HFFc6 (cell line): Measurements from ENCODE around the gene DCAF15. TPM values are rescaled to one million over a fixed set of nuclear protein-coding genes. Genes with fewer than 3 reads are reported as not detected.

ENCODE experiments used
- DNase-seq: peaks from one replicate; pipeline ENCODE4 v3.0.0-alpha.2; 2018
- H3K27ac Mint-ChIP-seq: 2 replicates; pipeline ENCODE4 v1.8.0; 2020; ENCODE audit warnings: mild to moderate bottlenecking, mixed read lengths
- H3K27me3 Mint-ChIP-seq: 2 replicates; pipeline ENCODE4 v1.8.0; 2021; ENCODE audit warnings: mild to moderate bottlenecking, moderate library complexity, mixed read lengths; ENCODE audit not compliant: insufficient read depth
- H3K36me3 Mint-ChIP-seq: 2 replicates; pipeline ENCODE4 v1.8.0; 2021; ENCODE audit warnings: low read depth, mixed read lengths
- H3K4me1 Mint-ChIP-seq: 2 replicates; pipeline ENCODE4 v1.8.0; 2020; ENCODE audit warnings: low read depth, mixed read lengths
- H3K4me3 Mint-ChIP-seq: 2 replicates; pipeline ENCODE4 v1.8.0; 2020; ENCODE audit warnings: mild to moderate bottlenecking, moderate library complexity, mixed read lengths
- H3K9me3 Mint-ChIP-seq: 2 replicates; pipeline ENCODE4 v1.8.0; 2020; ENCODE audit warnings: mild to moderate bottlenecking, mixed read lengths
- total RNA-seq, 6 experiments: library from RNA; stranded (reverse); fragmentation: NEBNext Ultra II Directional; extraction: Animal tissue kit (Norgen Biotek cat#: 25700); gene quantifications; 2 replicates in 1 of 6; 3 replicates in 5 of 6; pipeline ENCODE4 v1.2.3, GENCODE V29; 2021
- TF ChIP-seq, protein P1 (sequence below): fragments of 200-600 bp; sonication (generic); IDR thresholded peaks from 2 replicates; pipeline ENCODE4 v1.5.0; 2021; ENCODE audit warnings: antibody characterized with exemption, mild to moderate bottlenecking

The DCAF15 gene
- total RNA-seq, 6 experiments from 2014 or later = 19.9 to 29.0 (median 26.5) TPM

DNA sequence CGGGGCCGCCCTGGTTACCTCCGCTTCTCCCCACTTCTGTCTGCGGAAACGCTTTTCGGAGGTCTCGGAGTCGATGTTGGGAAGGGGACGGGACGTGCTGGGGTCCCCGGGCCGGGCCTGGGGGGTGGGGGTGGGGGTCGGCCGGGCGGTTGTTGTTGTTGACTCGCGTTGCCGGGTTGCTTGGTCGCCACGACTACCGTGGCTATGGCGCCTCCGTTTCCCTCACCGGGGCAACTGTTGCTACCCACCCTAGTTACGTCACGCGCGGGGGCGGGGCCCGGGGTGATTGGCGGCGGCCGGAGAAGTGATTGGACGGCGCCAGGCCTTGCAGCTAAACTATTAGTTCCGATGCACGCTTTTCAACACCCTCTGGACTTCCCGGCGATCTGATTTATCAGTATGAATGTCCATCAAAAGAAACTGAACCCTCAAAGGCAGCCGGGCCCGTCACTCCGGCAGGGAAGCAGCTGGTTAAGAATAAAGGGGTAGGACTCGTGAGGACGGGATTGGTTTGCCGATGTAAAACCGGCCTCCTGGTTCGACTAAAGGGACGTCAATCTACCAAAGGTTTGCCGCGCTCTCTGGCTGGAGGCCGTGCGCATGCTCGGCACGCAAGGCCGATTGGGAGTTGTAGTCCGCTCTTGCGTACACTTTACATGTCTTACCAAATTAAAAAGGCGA, 53.9 kb downstream of the DCAF15 start, which contains the start of gene RFX1:
Gene RFX1, minus strand, starts transcription at position 236 of the 681 bp plus-strand sequence. CDS start 12,477 bp downstream, outside the sequence.
- TF ChIP-seq, protein P1, sequence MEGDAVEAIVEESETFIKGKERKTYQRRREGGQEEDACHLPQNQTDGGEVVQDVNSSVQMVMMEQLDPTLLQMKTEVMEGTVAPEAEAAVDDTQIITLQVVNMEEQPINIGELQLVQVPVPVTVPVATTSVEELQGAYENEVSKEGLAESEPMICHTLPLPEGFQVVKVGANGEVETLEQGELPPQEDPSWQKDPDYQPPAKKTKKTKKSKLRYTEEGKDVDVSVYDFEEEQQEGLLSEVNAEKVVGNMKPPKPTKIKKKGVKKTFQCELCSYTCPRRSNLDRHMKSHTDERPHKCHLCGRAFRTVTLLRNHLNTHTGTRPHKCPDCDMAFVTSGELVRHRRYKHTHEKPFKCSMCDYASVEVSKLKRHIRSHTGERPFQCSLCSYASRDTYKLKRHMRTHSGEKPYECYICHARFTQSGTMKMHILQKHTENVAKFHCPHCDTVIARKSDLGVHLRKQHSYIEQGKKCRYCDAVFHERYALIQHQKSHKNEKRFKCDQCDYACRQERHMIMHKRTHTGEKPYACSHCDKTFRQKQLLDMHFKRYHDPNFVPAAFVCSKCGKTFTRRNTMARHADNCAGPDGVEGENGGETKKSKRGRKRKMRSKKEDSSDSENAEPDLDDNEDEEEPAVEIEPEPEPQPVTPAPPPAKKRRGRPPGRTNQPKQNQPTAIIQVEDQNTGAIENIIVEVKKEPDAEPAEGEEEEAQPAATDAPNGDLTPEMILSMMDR = no peak
- H3K9me3 Mint-ChIP-seq = no peaks in the 10 kb centered on the region
- no peaks in the 10 kb centered on the region for H3K36me3 Mint-ChIP-seq
- H3K27me3 Mint-ChIP-seq = peaks cover 3% of the 10 kb centered on the region; the same call in 1 of the 2 replicates
- H3K4me3 Mint-ChIP-seq = peak within 1 kb of the TSS; percentile 97
- H3K27ac Mint-ChIP-seq = peak within 1 kb of the TSS; percentile 100
- peak; percentile 100 for DNase-seq
- H3K4me1 Mint-ChIP-seq = peaks cover 17% of the 10 kb centered on the region

DNA sequence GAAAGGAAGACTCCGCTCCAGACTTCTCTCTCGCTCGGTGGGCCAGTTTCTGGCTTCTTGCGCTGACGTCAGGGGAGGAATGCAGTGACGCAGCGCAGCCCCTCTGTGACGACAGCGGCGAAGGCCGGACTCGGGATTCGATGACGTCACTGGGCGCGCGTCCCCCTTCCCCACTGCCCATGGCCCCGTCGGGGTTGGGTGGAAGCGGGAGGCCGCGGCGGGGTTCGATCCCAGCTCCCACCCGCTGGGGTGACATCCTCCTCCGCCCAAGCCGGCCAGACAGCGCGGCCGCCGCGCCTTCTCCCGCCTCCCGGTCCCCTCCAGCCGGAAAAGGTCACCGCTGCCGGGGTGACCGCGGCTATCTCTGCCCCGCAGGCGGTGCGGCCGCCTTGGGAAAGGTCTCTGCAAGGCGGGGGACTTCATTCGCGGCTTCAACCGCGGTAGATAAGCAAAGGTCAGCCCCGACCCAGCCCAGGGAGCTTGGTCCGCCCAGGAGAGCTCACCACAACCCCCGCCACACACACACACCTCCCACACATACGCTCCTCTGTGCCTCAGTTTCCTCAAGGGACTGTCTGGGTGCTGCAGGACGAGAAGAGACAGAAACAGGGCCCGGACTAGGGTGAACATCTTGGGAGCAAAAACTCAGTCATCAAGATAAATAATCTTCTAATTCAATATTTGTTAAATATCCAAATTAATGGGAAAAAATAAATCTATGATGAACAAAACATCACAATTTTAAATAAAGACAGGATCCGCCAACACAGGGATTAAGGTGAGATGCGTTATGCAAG, 54.7 kb downstream of the DCAF15 start:
- DNase-seq = no peak
- peak overlapping the region; percentile 97 for H3K4me3 Mint-ChIP-seq
- H3K9me3 Mint-ChIP-seq = no peaks in the 10 kb centered on the region
- H3K4me1 Mint-ChIP-seq = peaks cover 17% of the 10 kb centered on the region
- TF ChIP-seq, protein P1 = no peak
- peak overlapping the region; percentile 100 for H3K27ac Mint-ChIP-seq
- peaks cover 3% of the 10 kb centered on the region; the same call in 1 of the 2 replicates for H3K27me3 Mint-ChIP-seq
- no peaks in the 10 kb centered on the region for H3K36me3 Mint-ChIP-seq

Other genes starting within 250 kb of the DCAF15 start
- 10 to 100 TPM; 31.3 to 34.7 (median 31.8) TPM for gene MRI1, start 188.0 kb upstream of the DCAF15 start, total RNA-seq
- 100 to 1,000 TPM; 123 to 204 (median 172) TPM for gene C19orf53, start 178.1 kb upstream of the DCAF15 start, total RNA-seq
- 1 to 10 TPM; 5.0 to 6.0 (median 5.2) TPM for gene ZSWIM4, start 157.1 kb upstream of the DCAF15 start, total RNA-seq
- gene NANOS3, start 75.4 kb upstream of the DCAF15 start, total RNA-seq = 1 to 10 TPM in 5 of 6 experiments, under 1 TPM in 1; 0.91 to 1.7 (median 1.4) TPM
- gene BRME1, start 46.4 kb upstream of the DCAF15 start, total RNA-seq = under 1 TPM; 0.37 to 0.67 (median 0.55) TPM
- 10 to 100 TPM; 22.9 to 28.3 (median 25.5) TPM for gene CC2D1A, start 46.3 kb upstream of the DCAF15 start, total RNA-seq
- 10 to 100 TPM; 10.1 to 13.7 (median 12.2) TPM for gene PODNL1, start 14.1 kb upstream of the DCAF15 start, total RNA-seq
- gene RFX1, start 53.8 kb downstream of the DCAF15 start, total RNA-seq = 10 to 100 TPM; 11.6 to 13.0 (median 12.2) TPM
- gene RLN3, start 75.6 kb downstream of the DCAF15 start, total RNA-seq = not detected
- 1 to 10 TPM; 4.7 to 6.1 (median 5.1) TPM for gene IL27RA, start 79.3 kb downstream of the DCAF15 start, total RNA-seq
- gene PALM3, start 109.6 kb downstream of the DCAF15 start, total RNA-seq = 1 to 10 TPM; 1.2 to 4.0 (median 2.8) TPM
- gene MISP3, start 120.3 kb downstream of the DCAF15 start, total RNA-seq = 1 to 10 TPM in 2 of 6 experiments, under 1 TPM in 4; 0.62 to 1.2 (median 0.88) TPM
- gene C19orf67, start 133.3 kb downstream of the DCAF15 start, total RNA-seq = not detected
- gene SAMD1, start 138.2 kb downstream of the DCAF15 start, total RNA-seq = 10 to 100 TPM; 33.0 to 48.6 (median 35.9) TPM
- 100 to 1,000 TPM; 137 to 170 (median 149) TPM for gene PRKACA, start 165.3 kb downstream of the DCAF15 start, total RNA-seq
- gene ASF1B, start 184.1 kb downstream of the DCAF15 start, total RNA-seq = 10 to 100 TPM; 11.0 to 22.8 (median 18.6) TPM